SKM-1 (cell line): Measurements from ENCODE around the gene SH3BP4.

Experiments used
- DNase-seq: peaks from one replicate; lab custom pipeline; 2025; ENCODE audit not compliant: unreplicated experiment; lab: John Stamatoyannopoulos, UW

SH3BP4 gene

DNA sequence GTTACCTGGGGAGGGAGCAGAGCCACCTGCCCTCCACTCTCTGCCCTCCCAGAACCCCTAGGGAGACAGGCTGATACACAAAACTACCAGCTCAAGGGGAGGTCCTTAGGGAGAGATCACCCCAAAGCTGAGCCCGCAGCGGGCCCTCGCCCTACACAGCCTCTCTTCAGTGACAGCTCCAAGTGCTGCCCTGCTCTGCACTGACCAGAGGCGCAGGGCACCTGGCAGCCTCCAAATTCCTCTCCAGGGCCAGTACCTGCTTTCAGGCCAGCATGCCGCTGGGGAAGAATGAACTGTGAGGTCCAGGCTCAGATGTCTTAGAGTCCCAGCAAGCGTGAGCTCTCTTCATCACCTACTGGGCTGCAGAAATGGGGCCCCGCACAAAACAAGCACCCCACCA is 11.3 kb upstream of the SH3BP4 start:
- no peak for DNase-seq

DNA sequence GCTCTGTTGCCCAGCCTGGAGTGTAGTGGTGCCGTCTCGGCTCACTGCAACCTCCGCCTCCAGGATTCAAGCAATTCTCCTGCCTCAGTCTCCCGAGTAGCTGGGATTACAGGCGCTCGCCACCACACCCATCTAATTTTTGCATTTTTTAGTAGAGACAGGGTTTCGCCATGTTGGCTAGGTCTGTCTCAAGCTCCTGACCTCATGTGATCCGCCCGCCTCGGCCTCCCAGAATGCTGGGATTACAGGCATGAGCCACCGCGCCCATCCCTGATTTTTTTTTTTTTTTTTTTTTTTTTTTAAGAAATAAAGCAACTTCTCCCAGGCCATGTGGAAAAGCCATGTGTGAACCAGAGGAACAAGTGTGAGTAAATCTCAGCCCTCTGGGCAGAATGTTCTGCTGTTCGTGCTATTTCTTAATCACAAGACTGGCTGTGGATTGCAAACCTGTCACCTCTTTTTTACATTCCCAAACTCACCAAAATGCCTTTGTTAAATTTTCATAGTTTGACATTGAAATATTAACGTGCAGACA is 6.4 kb upstream of the SH3BP4 start:
- DNase-seq: no peak

DNA sequence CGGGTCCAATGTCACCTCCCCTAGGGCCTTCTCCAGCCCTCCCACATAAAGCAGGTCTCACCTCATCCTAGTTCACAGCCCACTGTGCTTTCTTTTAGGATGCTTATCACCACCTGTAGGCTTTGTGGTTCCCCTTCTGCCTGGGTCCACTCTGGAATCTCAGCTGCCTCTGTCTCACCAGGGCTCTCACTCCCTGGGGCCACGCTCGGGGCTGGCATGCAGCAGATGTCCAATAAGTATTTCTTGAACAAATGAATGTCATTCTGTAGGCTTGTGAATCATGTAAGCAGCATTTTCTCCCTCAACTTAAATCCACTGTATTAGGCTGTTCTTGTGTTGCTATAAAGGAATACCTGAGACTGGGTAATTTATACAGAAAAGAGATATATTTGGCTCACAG is 4.3 kb upstream of the SH3BP4 start:
- no peak for DNase-seq

DNA sequence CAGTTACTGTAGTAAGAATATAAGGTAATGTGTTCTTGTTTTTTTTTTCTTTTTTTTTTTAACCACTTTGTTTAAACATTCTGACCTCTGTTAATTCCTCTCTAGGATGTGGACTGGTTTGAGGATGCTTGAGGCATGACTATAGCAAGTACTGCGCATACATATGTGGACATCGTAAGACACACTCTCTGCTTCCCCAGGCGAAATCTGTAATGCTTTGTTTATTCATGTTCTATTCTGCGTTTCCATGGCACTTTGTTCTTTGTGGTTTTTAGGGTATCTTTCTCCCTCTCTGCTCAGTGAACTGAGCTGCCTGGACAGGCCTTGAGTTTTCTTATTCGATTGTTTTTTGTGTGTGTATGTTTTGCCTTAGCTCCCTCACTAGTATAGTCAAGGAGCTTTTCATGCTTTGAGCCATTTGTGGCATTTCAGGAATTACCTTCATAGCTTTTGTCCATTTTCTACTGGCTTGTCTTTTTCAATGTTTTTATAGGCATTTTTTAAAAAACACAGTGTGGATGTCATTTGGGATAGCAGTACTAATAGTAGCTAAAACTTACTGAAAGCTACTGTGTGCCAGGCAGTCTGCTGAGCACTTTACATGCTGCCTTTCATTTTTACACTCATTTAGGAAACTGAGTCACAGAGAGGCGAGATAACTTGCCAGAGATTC is 1.9 kb upstream of the SH3BP4 start:
- no peak for DNase-seq

DNA sequence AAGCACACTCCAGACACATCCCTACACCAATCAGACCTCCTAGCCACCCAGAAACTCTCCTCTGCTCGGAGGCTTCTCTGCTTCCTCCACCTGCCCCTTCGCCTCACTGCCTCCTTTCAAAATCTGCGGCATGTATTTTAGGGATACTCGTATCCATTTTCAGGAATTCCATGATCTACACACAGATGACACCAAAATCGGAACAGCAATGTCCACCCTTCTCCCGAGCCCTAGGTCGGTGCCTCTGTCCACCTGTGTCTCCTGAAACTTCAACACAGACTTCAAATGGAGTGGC is 1.4 kb upstream of the SH3BP4 start:
- DNase-seq: no peak

DNA sequence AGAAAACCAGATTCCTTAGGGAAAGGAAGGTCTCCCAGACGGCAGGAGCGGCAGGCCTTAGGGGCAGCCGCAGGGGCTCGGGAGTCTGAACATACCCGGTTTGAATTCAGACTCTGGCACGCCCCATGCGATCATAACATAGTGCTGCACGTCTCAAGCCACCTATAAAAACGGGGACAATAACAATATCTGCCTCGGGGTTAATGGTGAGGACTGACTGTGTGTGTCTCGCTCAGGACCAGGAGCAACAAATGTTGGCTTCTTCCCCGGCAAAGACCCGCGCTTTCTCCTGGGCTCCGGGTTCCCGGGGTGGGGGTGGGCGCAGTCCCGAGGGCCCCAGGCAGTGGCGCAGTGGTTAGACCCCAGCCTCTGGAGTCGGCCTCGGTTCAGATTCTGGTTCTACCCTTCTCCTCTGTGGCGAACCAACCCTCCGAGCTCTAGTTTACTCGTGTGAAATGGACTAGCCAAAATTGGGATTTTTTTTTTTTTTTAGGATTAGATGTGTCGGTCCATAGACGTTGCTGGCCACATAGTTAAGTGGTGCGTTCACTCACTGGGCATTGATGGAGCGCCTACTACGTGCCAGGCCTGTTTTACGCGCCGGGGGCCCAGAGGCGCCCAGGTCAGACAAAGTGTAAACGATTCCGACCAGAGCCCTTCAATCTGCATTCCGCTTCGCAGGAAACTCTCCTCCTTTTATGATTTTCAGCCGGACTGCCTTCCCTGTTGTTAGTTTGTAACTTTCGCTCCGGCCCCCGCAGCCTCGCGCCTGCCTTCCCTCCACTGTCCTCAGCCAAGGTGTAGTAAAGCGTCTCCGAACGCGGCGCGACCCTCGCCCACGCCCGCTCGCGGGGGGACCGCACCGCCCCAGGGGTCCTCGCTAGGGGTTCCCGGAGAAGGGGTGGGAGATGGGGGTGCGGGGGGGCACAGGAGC is 820 bp upstream of the SH3BP4 start:
- no peak for DNase-seq

DNA sequence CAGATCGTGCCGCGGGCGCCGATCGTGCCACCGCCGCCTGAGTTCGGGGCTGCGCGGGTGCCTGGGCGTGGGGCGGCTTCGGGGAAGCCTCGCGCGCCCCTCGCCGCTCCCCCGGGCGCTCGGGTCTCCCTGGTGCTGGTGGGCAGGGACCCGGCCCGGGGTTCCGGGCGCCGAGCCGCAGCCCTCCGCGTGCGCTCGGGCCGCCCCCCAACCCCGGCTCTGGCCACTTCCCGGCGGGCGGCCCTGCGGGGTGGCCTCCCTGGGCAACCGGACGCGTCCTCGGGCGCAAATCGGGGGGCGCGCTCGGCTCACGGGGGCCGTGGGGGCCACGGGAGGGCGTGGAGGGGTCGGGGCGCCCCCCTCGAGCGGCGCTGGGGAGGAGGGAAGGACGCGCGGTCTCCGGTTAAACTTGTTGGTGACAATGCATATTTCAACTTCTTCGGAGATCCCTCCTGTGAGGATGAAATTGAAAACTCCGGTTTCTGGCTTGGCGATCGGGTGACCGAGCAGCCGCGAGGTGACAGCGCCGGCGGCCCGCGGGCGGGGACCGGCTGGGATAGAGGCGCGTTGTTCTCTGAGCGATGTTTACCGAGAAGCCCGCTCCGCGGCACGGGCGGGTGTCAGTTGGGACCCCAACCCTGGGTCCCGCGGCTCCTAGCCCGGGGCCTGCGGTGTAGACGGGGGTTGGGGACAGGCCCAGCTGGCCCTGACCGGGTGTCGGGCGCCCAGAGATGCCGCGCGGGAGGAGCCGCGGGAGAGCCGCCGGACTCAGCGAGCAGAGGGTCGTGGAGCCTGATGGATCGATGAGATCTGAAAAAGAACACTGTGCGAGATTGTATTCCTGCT is 676 bp downstream of the SH3BP4 start:
- DNase-seq: no peak

DNA sequence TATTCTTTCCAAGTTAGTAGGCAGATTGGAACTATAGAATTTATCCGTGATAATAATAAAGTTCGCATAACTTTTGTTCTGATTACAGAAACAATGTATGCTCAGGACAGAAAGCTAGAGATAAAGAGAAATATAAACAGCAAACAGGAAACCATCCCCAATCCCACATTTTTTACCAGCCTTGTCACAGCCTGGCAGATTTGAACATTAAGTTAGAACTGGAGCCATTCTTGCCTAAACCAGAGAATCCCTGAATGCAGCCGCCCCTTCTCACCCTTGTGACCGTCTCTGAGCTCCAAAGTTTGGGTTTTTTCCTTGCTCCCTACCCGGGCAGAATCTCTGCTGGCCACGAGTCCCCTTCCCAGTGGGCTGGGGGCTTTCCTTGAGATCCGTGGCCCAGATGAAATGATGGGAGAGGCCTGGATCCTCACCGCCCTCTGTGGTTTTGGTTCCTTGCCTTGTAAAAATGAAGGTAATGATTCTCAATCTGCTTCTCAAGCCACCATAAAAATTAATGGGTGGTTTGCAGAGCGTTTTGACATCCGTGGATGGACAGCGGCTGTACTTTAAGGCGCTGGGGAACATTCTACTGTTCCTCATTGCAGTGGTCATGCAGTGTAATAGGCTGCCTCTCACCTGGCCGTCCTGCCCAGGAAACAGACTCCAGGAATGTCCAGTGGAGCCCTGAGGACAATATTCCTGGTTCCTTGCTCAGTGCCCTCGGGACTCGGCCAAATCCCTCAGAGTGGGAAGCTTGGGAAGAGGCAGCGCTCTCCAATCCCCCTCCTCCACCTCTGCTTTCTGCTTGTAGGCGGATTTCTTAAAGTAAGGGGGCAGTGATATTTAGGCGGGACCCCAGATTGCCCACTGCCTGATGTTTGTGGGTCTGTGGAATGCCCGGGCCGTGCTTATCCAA is 1.6 kb downstream of the SH3BP4 start:
- no peak for DNase-seq

DNA sequence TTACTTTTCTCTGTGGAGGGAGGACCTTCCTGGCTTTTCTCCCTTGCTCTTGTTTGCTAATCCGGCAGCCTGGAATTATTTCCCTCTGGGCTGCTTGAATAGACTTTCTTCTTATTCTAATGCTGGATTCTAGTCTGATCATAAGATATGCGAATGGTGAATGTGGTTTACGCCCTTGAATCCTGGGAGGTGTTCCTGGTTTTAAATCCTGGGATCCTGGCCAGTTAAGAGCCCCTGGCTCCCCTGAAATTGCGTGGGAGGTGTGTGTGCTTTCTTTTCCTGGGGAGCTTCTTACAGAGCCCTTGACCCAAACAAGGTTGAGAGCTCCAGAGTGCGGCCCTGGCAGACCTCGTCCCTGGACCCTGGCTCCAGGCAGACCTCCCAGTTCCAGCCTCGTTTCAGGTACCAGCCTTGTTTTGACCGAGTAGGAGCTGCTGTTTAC is 2.8 kb downstream of the SH3BP4 start:
- no peak for DNase-seq

DNA sequence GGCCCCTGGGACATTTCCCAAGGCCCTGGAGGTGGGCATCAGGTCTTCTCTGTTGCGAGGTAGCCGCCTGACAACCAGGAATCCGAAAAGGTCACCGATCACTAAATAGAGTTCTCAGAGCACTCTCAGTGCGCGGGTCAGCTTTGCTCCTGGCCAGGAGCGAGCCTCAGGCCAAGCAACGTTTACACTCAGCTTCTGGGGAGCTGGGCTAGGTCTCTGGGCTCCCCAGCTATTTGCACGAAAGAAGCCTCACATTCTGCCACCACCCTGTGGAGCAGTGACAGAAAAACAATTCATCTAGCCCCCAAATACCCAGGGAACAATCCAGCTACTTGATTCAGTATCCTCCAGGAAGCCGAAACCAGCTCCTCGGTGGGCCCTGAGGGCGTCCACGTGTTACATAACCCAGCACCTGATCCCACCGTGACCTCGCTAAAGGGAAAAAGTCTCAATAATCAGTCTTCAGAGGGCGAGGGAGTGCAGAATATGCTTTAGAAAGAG is 3.3 kb downstream of the SH3BP4 start:
- DNase-seq: no peak

DNA sequence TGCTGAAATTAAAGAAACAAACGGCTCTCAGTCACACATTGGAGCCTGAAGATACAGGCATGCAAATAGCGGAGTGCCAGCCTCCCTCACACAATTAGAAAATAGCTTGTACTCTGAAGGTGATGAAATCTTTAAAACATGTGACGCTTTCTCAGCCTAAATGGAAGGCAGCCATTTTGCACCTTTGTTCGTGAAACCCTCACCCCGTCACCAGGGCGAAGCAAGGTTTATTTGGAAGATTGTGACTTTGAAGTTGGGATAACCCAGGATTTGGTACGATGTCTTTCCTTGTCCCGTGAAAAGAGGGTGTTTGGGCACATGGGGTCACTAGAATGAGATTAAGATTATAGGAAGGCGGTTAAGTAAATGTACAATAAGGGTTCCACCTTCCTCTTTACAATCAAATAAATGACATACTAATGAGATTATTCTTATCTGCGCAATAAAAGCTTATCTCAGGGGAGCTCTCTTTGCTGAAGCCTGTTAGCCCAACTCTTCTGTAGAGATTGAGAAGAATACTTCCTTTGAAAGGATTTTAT is 4.2 kb downstream of the SH3BP4 start:
- no peak for DNase-seq

DNA sequence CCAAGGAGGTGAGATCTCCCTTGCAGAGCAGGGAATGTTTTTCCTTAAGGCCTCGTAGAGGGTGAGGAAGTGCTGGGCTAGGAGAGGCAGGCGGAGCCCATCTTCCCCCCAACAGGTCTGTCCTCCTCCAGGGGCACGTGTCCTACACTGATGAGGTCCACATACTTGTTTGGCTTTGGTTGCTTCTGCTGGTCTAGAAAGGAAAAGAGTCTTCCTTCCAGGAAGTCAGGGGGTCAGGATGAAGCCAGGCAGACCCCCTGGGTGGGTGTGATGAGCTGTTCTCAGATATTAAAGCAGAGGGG is 6.0 kb downstream of the SH3BP4 start:
- DNase-seq: no peak

DNA sequence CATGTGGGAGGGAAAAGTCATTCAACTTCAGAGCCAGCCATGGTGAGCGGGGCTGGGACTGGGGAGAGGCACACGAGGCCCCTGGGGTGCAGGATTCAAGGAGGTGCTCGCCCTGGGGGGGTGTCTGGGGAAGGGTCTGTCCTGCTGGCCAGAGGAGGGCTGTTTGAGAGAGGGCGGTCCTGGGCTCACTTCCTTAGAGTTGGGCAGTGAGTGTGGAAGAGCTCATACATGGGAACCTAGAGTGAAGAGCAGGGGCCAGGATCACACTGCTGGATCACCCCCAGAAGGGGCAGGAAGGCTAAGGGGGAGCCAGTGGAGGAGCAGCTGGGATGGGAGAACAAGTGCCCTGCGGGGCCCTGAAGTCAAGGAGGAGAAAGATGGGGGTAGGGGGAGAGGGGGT is 6.5 kb downstream of the SH3BP4 start:
- DNase-seq: no peak

DNA sequence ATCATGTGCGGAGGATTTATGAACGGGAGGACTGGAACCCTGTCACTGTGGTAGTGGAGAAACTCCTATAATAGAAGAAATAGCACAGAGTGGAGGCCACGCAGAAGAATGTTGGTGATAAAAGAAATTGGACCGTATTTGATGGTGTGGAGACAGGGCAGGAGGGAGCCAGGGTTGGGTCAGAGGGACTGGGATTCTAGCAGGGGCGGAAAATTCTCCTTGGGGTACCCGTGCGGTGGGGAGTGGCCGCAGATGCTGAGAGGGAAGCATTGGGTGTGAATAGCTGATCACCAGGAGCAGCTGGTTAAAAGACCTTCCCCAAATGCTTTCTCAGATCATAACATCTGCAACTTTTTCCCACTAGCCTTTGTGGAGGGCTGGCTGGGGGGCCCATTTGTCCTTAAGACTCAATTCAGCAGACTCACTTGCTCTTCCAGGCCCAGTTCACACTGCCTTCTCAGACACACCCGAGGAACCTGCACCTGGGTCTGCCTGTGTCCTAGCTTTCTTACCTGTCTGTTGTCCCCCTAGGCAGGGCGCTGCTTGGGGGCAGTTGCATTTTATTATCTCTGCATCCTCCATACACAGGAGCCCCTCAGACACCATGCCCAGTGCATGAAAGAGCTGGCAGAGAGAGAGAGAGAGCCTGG is 7.1 kb downstream of the SH3BP4 start:
- no peak for DNase-seq

DNA sequence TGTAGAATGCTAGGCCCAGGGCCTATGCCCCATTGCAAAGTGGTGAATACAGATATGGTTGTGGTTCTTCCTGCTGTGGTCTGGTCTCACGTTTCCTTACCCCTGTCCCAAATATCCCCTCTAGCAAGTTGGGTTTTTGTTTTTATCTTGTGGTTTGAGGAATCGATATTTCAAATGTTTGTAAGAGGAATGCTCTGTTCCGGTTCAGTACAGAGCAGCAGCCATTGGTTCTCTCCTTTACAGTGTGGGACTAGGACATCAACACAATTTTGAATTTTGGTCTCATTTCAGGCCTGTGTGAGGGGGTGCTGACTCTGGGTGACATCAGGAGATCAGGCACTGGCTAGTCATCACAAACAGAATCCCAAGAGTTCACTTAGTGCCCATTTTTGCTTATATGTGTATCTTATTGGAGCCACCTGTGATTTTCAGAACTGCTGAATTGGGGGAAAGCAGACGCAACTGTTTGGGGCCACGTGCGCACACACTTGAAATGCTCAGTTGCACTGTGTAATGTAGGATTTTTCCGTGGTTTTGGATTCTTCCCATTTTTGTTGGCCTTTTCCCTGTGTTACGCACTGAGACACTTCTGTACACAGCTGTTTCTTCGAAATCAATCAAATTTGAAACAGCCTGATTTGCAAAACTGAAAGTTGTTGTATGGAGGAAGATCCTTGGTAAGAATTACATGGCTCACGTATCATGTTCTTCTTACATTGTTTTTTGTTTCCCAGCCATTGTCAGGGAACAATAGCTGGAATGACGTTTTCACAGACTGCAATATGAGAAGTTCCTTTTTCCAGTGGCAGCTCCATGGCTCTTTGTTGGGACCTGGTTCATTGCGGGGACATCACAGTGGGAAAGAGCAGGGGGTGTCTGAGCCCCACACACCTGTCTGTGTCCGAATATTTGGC is 8.6 kb downstream of the SH3BP4 start:
- DNase-seq: no peak

DNA sequence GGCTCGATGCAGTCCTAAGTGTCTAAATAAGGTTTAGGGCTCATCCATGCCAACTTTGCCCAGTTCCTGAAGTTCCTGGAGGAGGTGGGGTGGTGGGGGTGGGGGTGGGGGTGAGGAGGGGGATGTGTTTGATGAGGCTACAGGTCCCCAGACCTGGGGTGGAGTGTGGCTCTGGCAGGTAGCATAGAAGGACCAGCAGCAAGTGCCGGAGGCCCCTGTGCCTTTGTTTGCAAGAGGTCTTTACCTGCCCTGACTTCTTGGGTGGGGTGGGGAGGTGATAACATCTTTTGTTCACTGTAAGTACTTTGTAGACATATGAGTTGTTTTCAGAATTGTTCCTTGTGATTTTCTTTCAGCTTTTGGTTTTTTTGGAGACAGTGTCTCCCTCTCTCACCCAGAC is 10.0 kb downstream of the SH3BP4 start:
- no peak for DNase-seq

DNA sequence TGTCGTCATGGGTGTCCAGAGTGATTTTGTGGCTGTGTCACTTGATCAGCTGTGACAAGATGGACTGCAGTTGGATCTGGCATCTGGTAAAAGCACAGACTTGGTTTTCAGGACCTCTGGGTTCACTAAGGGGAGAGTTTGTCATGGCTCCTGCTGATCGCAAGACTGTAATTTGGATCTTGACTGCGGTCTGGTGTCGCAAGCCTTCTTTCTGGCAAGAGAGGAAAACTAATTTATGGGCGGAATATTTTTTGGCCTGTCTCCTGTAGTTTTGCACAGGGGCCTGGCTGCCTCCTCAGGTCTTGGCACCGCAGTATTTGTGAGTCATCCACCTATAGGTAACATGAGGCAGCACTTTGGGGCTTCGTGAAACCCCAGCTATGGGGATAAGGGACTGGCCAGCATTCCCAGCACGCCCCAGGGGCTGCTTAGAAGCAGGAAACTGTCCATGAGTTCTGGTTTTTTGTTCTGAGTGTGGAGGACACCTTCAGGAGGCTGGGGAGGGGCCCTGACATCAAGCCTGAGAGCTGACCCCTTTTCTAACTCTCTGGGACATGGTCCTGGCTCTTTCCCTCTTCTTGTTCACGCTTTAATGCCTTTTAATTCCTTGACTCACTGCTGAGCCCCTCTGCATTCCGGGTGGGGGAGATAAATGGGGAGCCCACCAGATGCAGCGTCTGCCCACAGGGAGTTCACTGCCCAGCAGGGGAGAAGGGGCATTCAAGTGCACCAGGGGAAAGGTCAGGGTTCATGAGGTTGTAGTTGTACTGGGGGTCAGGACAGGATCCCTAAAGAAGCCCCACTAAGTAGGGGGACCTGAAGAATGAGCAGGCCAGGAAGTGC is 12.2 kb downstream of the SH3BP4 start:
- DNase-seq: no peak
